SK-N-SH treated with all-trans-retinoic acid at 6 μM for 48 hours (cell line): ENCODE results near the gene SEC24A.

Source experiments
- ATAC-seq: fragments of 200-7000 bp; cut with Tn5 transposase; 3 replicates; pipeline ENCODE4 v1.9.1; 2020; ENCODE audit warnings: mild to moderate bottlenecking, moderate library complexity
- ARNTL ChIP-seq: fragments of 450-650 bp; formaldehyde crosslinking; IDR thresholded peaks from 2 replicates; pipeline ENCODE4 v1.5.0; 2020; ENCODE audit warnings: low read depth, mild to moderate bottlenecking, moderate library complexity, borderline replicate concordance
- BACH2 ChIP-seq: fragments of 250-450 bp; sonication (Bioruptor Pico); IDR thresholded peaks from 2 replicates; pipeline ENCODE4 v1.9.0; 2021; ENCODE audit warnings: mild to moderate bottlenecking, borderline replicate concordance
- CREB5 ChIP-seq: fragments of 250-450 bp; sonication (Bioruptor Pico); IDR thresholded peaks from 2 replicates; pipeline ENCODE4 v1.5.1; 2020; ENCODE audit warnings: low read depth, mild to moderate bottlenecking, moderate library complexity
- CSDC2 ChIP-seq: fragments of 250-450 bp; sonication (Bioruptor Pico); IDR thresholded peaks from 2 replicates; pipeline ENCODE4 v1.5.0; 2020; ENCODE audit warnings: mild to moderate bottlenecking, moderate library complexity
- CSRNP3 ChIP-seq: fragments of 250-450 bp; sonication (Bioruptor Pico); IDR thresholded peaks from 2 replicates; pipeline ENCODE4 v1.5.1; 2021; ENCODE audit warnings: mild to moderate bottlenecking, moderate library complexity
- ESRRG ChIP-seq: fragments of 250-450 bp; sonication (Bioruptor Pico); IDR thresholded peaks from 2 replicates; pipeline ENCODE4 v1.6.1; 2021; ENCODE audit warnings: mild to moderate bottlenecking
- GLIS3 ChIP-seq: fragments of 250-450 bp; sonication (Bioruptor Pico); IDR thresholded peaks from 2 replicates; pipeline ENCODE4 v1.5.0; 2020; ENCODE audit warnings: mild to moderate bottlenecking, moderate library complexity
- ISL1 ChIP-seq: fragments of 250-450 bp; sonication (Bioruptor Pico); IDR thresholded peaks from 2 replicates; pipeline ENCODE4 v2.1.2; 2022; ENCODE audit warnings: mild to moderate bottlenecking, moderate library complexity
- OSR1 ChIP-seq: fragments of 250-450 bp; sonication (Bioruptor Pico); IDR thresholded peaks from 2 replicates; pipeline ENCODE4 v1.8.0; 2022; ENCODE audit warnings: moderate library complexity, mild to moderate bottlenecking, inconsistent platforms
- PATZ1 ChIP-seq: fragments of 250-450 bp; sonication (Bioruptor Pico); IDR thresholded peaks from 2 replicates; pipeline ENCODE4 v1.8.0; 2020; ENCODE audit warnings: mild to moderate bottlenecking, moderate library complexity, borderline replicate concordance
- POU6F1 ChIP-seq: fragments of 250-450 bp; sonication (Bioruptor Pico); IDR thresholded peaks from 2 replicates; pipeline ENCODE4 v1.8.0; 2021; ENCODE audit warnings: low read depth, mild to moderate bottlenecking, moderate library complexity, borderline replicate concordance
- PPARA ChIP-seq: fragments of 250-450 bp; sonication (Bioruptor Pico); IDR thresholded peaks from 2 replicates; pipeline ENCODE4 v1.5.0; 2020; ENCODE audit warnings: mild to moderate bottlenecking, borderline replicate concordance
- RARB ChIP-seq: fragments of 250-450 bp; sonication (Bioruptor Pico); IDR thresholded peaks from 2 replicates; pipeline ENCODE4 v1.8.0; 2021; ENCODE audit warnings: mild to moderate bottlenecking, moderate library complexity
- SNAI2 ChIP-seq: fragments of 250-450 bp; sonication (Bioruptor Pico); IDR thresholded peaks from 2 replicates; pipeline ENCODE4 v1.5.0; 2020; ENCODE audit warnings: mild to moderate bottlenecking, moderate library complexity
- TCF4 ChIP-seq: fragments of 250-450 bp; sonication (Bioruptor Pico); IDR thresholded peaks from 2 replicates; pipeline ENCODE4 v1.8.0; 2021; ENCODE audit warnings: mild to moderate bottlenecking, moderate library complexity, borderline replicate concordance
- TOX ChIP-seq: fragments of 250-450 bp; sonication (Bioruptor Pico); IDR thresholded peaks from 2 replicates; pipeline ENCODE4 v1.8.0; 2021; ENCODE audit warnings: mild to moderate bottlenecking, moderate library complexity, borderline replicate concordance
- TSHZ2 ChIP-seq: fragments of 250-450 bp; sonication (Bioruptor Pico); IDR thresholded peaks from 2 replicates; pipeline ENCODE4 v1.5.0; 2020; ENCODE audit warnings: mild to moderate bottlenecking, moderate library complexity
- ZC3H10 ChIP-seq: fragments of 250-450 bp; sonication (Bioruptor Pico); IDR thresholded peaks from 2 replicates; pipeline ENCODE4 v1.5.1; 2021; ENCODE audit warnings: mild to moderate bottlenecking, moderate library complexity
- ZFP3 ChIP-seq: fragments of 250-450 bp; sonication (Bioruptor Pico); IDR thresholded peaks from 2 replicates; pipeline ENCODE4 v1.5.0; 2020; ENCODE audit warnings: mild to moderate bottlenecking, moderate library complexity
- ZNF70 ChIP-seq: fragments of 450-650 bp; formaldehyde crosslinking; IDR thresholded peaks from 2 replicates; pipeline ENCODE4 v1.5.0; 2020; ENCODE audit warnings: mild to moderate bottlenecking, moderate library complexity
- ZNF8 ChIP-seq: fragments of 450-650 bp; formaldehyde crosslinking; IDR thresholded peaks from 2 replicates; pipeline ENCODE4 v1.5.0; 2020; ENCODE audit warnings: mild to moderate bottlenecking, moderate library complexity

Gene SEC24A

GRCh38 chr5:134736173-134736812 is 87.7 kb downstream of the SEC24A start:
- no peak for ATAC-seq
- TF ChIP-seq BACH2 (CRISPR knock-in tag) (no peak), OSR1 (CRISPR knock-in tag) (no peak), TOX (CRISPR knock-in tag) (no peak), ZFP3 (CRISPR knock-in tag) (no peak), PATZ1 (CRISPR knock-in tag) (no peak), TCF4 (no peak), ZNF8 (CRISPR knock-in tag) (no peak), CSRNP3 (CRISPR knock-in tag) (no peak), PPARA (CRISPR knock-in tag) (no peak)

- no peak for TF ChIP-seq CSDC2 (CRISPR knock-in tag)
- 0 out of 2 replicates have a peak, but pooled peaks have one; percentile 19 for TF ChIP-seq ZC3H10 (CRISPR knock-in tag)
- no peak for TF ChIP-seq CSRNP3 (CRISPR knock-in tag)
- TF ChIP-seq GLIS3 (CRISPR knock-in tag) = no peak
- no peak for TF ChIP-seq OSR1 (CRISPR knock-in tag)
- TF ChIP-seq TCF4 = no peak
- no peak for TF ChIP-seq TOX (CRISPR knock-in tag)
- peak; percentile 65; the same call in 1 of the 2 replicates for TF ChIP-seq PATZ1 (CRISPR knock-in tag)
- no peak for TF ChIP-seq RARB (CRISPR knock-in tag)
- TF ChIP-seq PPARA (CRISPR knock-in tag) = no peak
- no peak for TF ChIP-seq ESRRG (CRISPR knock-in tag)
- TF ChIP-seq ARNTL (CRISPR knock-in tag) = no peak
- no peak for TF ChIP-seq CREB5 (CRISPR knock-in tag)
- no peak for TF ChIP-seq SNAI2 (CRISPR knock-in tag)
- TF ChIP-seq TSHZ2 = peak; percentile 53; the same call in 1 of the 2 replicates
- no peak for TF ChIP-seq POU6F1 (CRISPR knock-in tag)
- TF ChIP-seq ISL1 (CRISPR knock-in tag) = no peak
- TF ChIP-seq ZFP3 (CRISPR knock-in tag) = 0 out of 2 replicates have a peak, but pooled peaks have one; percentile 17
- TF ChIP-seq ZNF70 (CRISPR knock-in tag) = no peak
- TF ChIP-seq, all 23 proteins: peak for 4
- ATAC-seq = peak; percentile 95
These were observed 89.8 kb downstream of the SEC24A start, which contains the start of gene CAMLG for GRCh38 chr5:134738133-134738962. TSS of gene CAMLG (plus strand) at chr5:134738548. CDS start at chr5:134738621, 73 bp downstream.
